22Rv1 (cell line): Measurements from ENCODE around the gene SMG7.

Experiments
- H3K27ac ChIP-seq: fragments of 450-650 bp; 2 replicates; pipeline ENCODE4 v1.5.1; 2017
- ZFX ChIP-seq: fragments of 450-650 bp; IDR thresholded peaks from 2 replicates; pipeline ENCODE4 v1.6.1; 2017; ENCODE audit warnings: antibody characterized with exemption, borderline replicate concordance
- TF ChIP-seq, protein P1 (sequence below): fragments of 450-650 bp; IDR thresholded peaks from 2 replicates; pipeline ENCODE4 v1.5.1; 2017; ENCODE audit warnings: mild to moderate bottlenecking

SMG7 gene

DNA sequence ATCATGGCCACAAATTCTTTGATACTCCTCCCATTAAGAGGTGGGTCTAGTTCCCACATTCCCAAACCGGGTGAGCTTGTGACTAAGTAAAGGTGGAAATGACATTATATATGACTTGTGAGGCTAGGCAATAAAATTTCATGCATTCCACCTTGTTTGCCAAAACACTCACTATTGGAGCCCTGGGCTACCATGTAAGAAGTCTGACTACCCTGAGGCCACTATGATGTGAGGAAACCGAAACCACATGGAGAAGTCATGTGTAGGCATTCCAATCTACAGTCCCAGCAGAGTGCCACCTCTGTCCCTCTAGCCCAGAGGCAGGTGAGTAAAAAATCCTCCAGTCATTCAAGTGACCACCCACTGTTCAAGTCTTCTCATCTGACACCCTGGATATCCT, 17.9 kb upstream of the SMG7 start:
- TF ChIP-seq ZFX = no peak
- TF ChIP-seq, protein P1, sequence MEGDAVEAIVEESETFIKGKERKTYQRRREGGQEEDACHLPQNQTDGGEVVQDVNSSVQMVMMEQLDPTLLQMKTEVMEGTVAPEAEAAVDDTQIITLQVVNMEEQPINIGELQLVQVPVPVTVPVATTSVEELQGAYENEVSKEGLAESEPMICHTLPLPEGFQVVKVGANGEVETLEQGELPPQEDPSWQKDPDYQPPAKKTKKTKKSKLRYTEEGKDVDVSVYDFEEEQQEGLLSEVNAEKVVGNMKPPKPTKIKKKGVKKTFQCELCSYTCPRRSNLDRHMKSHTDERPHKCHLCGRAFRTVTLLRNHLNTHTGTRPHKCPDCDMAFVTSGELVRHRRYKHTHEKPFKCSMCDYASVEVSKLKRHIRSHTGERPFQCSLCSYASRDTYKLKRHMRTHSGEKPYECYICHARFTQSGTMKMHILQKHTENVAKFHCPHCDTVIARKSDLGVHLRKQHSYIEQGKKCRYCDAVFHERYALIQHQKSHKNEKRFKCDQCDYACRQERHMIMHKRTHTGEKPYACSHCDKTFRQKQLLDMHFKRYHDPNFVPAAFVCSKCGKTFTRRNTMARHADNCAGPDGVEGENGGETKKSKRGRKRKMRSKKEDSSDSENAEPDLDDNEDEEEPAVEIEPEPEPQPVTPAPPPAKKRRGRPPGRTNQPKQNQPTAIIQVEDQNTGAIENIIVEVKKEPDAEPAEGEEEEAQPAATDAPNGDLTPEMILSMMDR = no peak
- no peak overlapping the region for H3K27ac ChIP-seq

DNA sequence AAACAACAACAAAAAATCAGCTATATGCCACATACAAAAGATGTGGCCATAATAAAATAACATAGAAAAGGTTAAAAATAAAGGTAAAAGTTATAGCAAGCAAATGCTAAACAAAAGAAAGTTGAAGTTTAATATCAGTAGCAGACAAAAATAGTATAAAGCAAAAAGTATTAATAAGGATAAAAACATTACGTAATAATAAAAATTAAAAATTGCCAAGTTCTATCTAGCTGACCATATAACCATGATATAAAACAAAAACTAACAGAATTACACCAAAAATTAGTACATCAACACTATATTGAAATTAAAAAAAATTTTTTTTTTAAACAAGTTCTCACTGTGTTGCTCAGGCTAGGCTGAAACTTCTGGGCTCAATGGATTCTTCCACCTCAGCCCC, 15.5 kb upstream of the SMG7 start:
- TF ChIP-seq ZFX = no peak
- TF ChIP-seq, protein P1 = no peak
- no peak overlapping the region for H3K27ac ChIP-seq

DNA sequence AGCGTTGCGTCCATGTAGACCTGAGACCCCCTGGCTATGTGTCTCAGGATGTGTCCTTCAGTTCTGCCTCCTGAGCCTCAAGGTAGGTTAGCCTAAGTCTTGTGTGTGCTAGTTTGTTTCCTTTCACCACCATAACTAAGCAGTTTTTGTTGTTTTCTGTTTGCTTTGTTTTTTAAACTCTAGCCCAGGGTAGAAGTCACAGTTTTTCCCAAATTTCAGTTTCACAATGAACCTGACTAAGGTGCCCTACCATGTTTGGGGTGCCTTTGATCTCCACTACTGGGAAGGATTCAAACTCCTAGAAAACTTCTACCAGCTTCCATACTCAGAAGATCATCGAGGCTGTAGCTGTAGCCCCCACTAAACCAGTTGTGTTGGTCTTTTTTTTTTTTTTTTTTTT, 14.8 kb upstream of the SMG7 start:
- TF ChIP-seq, protein P1 = no peak
- TF ChIP-seq ZFX = no peak
- no peak overlapping the region for H3K27ac ChIP-seq

DNA sequence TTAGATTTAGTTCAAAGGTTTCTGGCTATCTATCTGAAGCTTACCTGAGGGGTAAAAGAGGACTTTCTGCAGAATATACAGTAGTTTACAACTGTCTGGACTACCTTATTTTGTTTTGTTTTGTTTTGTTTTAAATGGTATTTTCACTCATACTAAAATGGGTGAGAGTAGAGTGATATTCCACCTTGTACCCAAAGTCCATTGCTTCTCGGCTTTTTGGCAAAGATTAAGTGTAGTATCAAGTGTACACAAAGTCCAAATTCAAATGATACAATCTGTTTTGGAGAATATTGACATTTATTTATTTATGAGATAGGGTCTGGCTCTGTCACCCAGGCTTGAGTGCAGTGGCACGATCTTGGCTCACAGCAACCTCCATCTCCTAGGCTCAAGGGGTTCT, 11.7 kb upstream of the SMG7 start:
- no peak overlapping the region for H3K27ac ChIP-seq
- TF ChIP-seq ZFX = no peak
- TF ChIP-seq, protein P1 = no peak

DNA sequence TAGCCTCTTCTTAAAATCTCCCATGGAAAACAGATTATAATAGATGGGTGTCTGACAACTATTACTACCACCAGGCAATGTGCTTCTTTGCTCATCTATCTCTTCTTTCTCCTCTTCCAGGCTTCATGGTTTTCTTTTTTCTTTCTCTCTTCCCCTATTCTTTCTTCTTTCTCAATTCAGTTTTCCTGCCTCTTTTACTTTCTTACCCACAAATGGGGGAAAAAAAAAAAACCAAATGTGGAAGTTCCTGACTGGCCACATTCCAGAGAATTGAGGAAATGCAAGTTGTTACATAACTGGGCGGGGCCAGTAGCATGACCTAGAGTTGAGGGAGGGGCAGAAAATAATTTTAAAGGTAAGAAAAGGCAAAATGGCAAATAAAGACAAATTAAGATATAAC, 10.9 kb upstream of the SMG7 start:
- no peak for TF ChIP-seq ZFX
- TF ChIP-seq, protein P1 = no peak
- H3K27ac ChIP-seq = no peak overlapping the region

DNA sequence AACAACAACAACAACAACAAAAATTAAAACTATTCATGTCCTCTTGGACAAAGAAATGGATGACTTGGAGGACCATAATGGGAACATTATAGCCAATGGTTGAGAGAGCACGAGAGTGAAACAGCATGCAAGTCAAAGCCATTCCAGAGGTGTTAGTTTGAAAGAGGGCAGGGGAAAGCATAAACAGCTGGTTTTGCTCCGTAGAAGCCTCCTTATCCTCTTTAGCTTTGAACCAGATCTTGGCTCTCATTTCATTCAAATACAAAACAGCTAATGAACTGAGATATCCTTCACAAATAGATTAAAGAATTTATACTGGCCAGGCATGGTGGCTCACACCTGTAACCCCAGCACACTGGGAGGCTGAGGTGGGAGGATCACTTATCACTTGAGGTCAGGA, 8.7 kb upstream of the SMG7 start:
- no peak overlapping the region for H3K27ac ChIP-seq
- no peak for TF ChIP-seq ZFX
- TF ChIP-seq, protein P1 = no peak

DNA sequence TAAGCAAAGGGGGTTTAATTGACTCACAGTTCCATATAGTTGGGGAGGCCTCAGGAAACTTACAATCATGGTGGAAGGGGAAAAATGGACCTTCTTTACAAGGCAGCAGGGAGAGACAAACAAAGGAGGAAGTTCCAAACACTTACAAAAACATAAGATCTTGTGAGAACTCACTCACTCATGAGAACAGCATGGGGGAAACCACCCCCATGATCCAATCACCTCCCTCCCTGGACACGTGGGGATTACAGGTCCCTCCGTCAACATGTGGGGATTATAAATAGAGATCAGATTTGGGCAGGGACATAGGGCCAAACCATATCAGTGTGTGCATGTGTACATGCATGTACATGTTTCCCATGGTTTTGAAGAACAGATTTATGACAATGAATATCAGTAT, 5.5 kb upstream of the SMG7 start:
- H3K27ac ChIP-seq = no peak overlapping the region
- no peak for TF ChIP-seq ZFX
- TF ChIP-seq, protein P1 = no peak
